GM21529 (cell line): Measurements from ENCODE around the gene CALN1.
"Not testable (repeated sequence)": the region's sequence is repeated elsewhere in the genome, so short reads cannot be mapped to it uniquely, and the experiment has no call there.

Experiments
- ATAC-seq: cut with Tn5 transposase; IDR thresholded peaks from one replicate; pipeline ENCODE4 v1.9.1; 2021; ENCODE audit not compliant: unreplicated experiment

CALN1 gene

DNA sequence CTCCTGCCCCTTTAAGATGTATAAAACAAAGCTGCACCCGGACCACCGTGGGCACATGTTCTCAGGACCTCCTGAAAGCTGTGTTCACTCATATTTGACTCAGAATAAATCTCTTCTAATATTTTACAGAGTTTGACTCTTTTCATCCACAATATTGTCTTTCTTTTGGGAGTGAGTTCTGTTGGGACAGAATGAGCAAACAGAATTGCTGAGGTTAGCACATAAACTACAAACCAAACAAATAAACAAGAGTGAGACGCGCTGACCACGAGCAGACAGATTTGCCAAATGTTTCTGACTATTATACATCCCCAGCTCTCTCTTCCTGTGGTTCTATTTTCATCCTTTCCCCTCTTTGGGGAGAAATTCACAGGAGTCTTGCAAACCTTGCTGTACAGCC lies 526.7 kb downstream of the CALN1 start:
- ATAC-seq, result no peak

DNA sequence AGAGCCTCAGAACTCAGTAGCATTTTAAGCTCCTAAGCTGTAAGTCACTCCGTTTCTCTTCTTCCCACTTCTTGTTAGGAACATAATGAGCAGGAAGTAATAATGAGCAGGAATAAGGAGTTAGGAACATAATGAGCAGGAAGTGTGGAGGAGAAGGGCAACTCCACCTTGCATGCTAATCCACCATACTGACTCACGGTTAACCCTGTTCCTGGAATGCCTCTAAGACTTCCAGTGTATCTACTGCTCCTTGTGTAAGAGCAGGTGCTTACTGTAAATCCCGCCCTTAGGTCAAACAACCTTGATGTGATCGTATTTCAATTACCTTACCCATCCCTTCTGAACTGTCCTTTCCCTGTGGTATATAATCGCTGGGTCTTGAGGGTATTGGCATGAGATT lies 528.7 kb downstream of the CALN1 start:
- no peak for ATAC-seq

DNA sequence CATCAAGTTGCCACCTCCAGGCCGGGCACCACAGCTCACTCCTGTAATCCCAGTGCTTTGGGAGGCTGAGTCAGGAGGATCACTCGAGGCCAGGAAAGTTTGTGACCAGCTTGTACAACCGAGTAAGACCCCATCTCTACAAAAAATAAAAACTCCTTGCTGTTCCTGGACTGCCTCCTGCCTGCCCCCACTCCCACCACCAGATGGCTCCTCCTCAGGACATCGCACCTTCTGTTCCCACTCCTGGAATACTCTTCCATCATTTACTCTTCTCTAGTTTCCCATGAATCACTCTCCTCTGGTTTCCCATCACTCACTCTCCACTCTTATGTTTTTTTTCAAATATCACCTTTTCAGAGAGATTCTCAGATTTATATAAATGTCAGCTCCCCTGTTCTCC lies 540.7 kb downstream of the CALN1 start:
- no peak for ATAC-seq

DNA sequence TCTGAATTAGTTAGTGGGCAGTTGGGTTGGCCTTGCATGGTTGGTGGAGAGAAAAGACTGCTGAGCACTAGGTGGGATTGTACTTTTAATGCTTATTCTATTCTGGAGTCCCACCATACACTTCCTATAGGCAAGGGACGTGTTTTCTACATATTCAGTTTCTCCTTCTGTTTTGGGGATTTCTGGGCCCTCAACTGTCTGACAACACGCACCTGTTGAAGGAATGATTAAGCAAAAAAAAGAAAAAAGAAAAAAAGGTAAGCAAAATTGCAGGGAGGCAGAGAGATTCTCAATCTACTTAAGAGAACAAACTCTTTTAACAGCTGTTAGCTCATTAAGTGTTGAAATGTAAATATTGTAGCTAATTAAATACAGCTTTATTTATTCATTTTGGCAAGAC lies 541.3 kb downstream of the CALN1 start:
- ATAC-seq, result no peak

DNA sequence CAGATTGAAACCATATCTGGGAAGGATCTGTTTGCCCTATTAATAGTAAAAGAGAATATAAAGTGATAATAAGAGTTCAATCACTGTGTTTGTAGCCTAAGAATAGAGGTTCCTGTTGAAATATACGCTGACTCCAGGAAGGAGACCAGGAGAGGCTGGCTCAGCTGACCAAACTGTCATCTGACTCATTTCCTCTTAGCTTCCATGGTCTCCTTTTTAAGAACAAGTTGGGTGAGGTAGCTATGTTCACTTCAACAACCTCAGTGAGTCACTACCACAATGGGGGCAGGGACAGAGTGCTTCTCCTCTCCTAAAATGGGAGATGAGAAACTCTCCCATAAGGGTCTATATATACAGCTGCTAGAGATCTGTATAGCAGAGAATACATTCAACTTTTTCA lies 543.3 kb downstream of the CALN1 start:
- ATAC-seq, result no peak

DNA sequence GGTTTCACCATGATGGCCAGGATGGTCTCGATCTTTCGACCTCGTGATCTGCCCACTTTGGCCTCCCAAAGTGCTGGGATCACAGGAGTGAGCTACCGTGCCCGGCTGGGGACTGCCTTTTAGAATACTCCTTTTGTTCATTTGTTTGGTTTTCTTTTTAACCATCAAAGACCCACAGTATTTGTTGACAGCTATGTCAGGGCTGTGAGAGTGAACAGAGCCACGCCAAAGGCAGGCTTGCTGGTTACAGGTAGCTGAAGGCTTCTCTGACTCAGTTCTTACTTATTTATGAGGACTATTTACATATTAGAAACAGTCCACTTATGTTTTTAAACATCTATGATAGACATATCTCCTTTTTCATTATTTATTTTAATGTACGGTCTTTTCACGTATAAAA lies 544.5 kb downstream of the CALN1 start:
- no peak for ATAC-seq

DNA sequence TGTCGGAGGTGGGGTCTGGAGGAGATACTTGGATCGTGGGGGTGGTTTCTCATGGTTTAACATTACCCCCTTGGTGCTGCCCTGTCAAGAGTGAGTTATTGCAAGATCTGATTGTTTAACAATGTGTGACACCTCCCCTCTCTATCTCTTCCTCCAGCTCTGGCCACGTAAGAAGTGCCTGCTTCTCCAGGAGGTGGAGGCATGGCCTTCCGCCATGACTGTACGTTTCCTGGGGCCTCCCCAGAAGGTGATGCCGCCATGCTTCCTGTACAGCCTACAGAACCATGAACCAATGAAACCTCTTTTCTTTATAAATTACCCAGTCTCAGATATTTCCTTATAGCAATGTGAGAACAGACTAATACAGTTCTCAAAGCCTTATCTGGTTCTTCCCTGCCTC lies 547.0 kb downstream of the CALN1 start:
- no peak for ATAC-seq

DNA sequence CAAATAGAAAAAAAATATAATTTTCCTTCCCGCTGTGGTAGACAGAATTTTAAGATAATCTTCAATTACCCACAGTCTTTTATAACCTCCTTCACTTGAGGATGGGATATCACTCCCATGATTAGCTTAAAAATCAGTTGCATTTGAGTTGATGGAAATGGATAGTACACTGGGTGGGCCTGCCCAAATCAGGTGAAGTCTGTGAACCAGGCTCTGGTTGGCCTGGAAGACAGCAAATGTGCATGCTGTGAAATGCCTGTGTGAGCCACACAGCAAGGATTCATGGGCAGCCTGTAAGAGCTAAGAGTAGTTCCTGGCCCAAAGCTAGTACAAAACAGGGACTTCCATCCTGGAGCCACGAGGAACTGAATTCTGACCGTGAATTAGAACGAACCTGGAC lies 548.0 kb downstream of the CALN1 start:
- ATAC-seq, result no peak

DNA sequence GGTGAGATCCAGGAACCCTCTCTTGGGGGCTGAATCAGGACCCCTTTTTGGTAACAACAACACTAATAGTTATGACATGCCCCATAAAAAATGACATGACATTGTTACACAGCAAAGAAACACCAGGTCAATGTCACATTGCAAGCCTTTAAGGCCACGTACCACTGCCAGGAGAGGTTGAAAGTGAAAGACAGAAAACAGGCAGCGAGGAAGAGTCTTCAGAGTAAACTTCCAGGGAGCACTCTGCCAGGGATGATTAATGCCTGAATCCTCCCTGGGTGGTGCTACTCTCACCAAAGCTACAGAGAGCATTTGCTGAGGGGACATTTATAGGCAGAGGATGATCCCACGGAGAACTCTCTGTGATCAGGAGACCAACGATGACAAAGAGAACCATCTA lies 551.6 kb downstream of the CALN1 start:
- ATAC-seq, result no peak

DNA sequence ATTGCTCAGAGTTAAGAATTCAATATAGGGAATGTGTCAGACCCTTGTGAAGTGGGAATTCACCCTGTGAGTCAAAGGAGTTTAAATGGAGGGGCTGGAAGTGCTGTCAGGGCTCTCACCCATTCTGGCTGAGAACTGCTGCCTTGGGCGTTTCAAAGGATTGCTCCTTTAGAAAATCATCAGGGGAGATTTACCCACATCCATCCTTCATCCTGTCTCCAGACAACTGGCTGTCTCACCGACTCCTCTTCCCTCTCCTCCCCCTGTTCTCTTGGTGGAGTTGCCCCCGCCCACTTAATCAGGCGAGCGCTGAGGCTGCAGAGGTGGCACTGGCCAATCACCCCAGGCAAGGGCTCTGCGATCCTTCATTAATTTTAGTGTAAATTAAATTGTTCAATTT lies 554.8 kb downstream of the CALN1 start:
- ATAC-seq, result no peak

DNA sequence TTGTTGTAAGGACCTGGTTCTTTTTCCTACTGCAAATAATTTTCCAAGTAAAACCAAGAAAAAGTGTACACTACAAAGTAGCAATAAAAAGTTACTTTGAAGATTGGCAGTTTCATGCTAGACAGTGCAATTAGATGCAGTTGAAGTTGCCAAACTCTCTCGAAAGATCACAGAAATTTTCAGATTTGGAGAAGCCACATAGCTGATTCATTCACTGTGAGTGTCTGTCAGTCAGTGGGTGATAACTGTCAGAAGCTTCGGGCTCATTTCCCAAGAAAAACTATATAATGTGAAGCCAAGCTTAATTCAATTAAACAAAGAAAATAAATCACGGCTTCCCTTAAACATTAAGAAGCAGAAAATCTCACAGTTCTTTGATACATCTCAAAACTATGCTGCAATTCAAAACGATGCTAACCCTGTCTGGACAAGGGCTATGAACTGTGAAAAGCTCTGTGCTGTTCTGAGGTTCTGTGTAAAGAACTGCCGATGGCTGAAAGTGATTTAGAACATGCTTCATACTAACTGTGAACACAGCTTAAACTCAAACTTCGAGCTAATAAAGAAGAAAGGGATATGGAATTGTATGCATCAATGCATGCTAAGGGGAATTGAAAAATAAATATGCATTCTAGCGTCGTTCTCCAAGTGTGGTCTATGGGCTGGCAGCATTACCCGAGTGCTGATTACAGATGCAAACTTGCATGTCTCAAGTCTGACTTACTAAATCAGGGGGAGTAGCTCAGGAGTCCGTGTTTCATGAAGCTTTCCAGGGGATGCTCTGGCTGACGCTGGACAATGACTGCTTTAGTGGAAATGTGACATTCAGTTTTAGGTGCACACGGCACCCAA lies 557.4 kb downstream of the CALN1 start:
- ATAC-seq, result no peak

DNA sequence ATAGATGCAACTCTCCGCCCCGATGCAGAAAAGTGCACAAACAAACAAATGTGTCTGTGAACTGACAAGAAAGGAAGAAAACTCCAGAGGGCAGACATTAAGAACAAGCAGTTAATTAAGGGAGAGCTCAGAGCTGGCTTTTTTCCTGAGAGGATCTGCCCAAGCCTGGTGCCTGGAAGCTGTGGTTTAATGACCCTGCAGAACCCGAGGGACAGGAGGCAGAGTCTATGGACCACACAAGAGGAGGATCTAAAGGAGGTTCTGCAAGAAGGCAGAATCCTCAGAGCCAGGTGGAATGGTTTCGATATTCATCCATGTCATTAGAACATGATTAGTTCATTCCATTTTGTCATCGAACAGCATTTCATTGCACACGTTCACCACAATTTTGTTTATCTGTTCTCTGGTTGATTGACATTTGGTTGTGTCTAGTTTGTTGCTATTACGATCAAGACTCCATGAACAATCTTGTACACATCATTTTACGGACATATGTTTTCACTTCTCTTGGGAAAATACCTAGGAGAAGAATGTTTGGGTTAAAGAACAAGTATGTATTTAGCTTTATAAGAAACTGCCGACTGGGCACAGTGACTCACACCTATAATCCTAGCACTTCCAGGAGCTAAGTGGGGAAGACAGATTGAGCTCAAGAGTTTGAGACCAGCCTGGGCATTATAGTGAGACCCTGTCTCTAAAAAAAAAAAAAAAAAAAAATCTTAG lies 560.2 kb downstream of the CALN1 start:
- ATAC-seq, result no peak

DNA sequence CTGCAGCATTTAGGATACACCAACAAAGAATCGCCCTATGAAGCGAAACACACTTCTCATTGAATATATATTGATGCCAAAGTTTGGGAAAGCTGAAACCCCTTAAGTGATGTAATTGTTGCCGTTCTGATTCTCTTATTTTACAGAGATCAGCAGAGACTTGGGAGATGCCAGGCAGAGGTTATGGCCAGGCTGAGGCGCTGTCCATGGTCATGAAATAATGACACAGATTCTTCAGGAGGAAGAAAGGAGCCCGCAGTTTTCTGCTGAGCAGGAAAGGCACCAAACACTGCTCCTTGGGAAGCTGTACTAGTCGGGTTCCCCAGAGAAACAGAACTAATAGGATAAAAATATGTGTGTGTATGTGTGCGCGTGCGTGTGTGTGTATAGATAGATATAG lies 566.0 kb downstream of the CALN1 start:
- no peak for ATAC-seq

DNA sequence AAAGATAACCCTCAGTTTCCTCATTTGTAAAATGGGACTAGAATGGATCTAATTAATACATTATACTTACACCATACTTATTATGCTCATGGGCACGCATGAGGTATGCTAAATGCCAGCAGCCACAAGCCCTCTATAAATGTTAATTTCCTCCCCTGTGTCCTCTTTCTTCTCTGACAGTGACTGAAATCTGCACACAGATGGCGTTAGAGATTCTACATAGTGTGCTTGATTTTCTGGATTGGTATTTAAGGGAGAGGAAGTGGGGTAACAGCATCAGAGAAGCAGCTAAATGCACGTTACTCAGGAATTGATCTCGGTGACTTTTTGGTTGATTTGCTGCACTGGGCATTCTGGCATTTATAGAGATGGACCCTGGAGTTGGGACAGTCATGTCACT lies 568.5 kb downstream of the CALN1 start:
- ATAC-seq, result no peak

DNA sequence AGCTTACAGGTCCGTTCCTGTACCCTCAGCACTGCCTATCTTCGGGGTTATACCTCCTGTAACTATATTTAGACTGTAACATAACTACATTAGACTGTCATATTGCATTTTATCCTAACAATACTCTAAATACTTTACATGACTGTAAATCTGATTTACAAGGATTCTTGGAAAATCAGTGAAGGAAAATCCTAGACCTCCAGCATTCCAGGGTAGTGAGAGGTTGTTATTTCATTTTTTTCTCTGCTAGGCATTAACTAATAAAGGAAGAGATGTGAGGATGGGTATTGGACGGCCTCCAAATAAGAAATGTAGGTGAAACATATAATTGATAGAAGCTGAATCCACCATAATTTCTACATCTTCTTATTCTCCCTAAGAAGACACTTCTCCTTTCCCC lies 569.4 kb downstream of the CALN1 start:
- ATAC-seq, result no peak

DNA sequence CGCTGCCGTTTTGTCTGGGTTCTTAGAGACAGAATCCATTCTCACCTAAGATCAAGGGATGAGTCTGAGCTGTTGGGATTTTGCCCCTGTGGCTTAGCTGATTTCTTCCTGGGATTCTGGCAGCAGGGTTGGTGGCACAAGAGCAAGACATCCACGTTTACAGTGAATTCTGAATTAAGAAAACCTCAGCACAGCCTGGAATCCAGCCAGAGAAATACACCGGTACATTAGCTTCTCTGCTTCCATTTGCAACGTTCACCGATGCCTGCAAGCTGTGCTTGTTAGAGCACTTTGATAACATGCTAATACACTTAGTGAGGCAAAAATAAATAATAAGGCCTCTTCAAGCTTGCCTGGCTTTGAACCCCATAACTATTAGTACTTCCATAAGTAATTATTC lies 569.8 kb downstream of the CALN1 start:
- no peak for ATAC-seq

DNA sequence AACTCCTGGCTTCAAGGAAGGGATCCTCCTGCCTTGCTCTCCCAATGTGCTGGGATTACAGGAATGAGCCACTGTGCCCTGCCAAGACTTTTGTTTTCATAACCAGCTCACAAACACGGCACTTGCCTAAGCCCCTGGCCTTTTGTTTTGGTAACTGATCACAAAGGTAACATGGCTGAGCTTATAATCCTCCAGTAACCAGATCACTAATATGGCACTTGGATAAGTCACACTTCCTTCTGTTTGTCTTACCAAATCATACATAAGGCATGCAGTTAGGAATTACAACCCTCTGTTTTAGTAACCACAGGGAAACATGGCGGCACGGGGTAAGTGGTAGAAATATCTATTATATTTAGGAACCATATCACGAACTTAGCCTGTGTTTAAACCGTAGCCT lies 577.1 kb downstream of the CALN1 start:
- no peak for ATAC-seq

DNA sequence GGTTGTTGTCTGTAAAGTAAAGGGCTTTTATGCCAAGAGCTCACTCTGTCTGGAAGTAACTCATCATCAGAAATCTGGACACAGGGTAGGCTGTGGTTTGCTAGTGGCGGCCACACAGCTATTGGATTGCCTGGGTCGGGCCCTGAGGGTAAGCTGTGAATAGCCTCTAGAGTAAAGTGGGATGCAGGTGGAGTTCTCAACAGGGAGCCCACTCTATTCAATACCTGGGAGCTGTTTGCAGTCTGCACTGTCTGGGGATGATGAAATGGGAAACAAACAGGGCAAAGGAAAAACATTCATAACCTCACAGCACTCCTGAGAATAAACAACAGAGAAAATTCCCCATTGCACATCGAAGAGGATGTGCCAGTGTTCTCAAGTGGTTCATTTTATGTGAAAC lies 582.6 kb downstream of the CALN1 start:
- no peak for ATAC-seq

DNA sequence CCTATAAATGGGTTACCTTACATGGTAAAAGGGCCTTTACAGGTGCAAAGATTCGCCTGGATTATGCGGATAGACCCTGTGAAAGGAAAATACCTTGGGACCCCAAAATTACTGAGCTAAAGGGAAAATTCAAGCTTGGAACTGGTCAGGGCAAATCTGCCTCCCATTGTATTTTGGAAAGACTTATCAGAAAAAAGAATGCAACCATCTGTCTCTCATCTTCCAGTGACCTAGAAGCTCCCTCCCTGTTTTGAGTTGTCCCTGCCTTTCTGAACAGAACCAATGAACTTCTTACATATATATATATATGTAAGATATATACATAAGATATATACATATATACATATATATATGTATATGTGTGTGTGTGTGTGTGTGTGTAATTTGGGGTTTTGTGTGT lies 583.8 kb downstream of the CALN1 start:
- ATAC-seq, result no peak

DNA sequence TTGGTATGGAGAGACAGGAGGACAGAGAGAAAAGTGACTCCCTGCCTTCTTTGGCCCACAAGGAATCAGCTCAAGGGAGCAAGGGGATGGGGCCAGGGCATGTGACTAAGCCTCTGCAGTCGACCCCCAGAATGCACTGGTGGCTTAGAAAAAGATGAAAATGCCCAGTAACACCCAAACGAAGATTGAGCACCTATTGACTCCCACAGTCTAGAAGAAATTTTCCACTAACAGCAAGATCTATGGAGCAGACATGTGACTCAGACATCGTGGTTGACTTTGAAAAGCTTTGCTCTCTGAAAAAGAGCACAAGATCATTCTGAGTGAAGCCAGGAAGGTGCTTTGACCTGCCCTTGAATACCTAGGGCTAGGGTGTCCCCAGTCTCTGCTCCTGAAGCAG lies 586.0 kb downstream of the CALN1 start:
- ATAC-seq, result no peak

DNA sequence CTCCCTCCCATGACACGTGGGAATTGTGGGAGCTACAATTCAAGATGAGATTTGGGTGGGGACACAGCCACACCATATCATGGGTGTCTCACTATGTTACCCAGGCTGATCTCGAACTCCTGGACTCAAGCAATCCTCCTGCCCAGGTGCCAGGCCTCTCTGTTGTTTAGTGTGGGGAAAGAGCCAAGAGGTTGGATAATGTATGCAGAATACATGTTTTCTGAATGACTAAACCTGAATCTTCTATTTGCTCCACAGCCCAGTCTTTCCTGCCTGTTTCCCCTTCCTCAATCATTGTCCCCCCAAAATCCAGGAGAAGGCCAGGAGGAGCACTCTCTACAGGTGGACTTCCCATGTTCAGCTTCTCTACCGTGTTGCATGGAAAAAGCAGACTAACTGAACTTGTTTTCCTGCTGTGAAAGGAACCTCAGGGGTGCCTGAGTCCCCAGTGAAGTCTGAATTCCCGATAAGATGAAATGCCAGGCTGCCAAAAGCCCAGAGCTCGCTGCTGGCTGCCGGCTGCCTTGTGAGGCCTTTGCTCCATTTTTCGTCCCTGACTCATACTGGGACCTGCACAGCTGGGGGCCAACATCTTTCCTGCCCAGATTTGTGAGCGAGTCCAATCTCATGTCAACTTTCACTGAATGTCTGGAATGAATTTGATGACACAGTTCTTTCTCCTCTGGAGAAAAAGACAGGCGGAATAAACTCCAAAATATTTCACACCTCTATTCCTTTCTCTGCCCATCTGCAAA lies 588.0 kb downstream of the CALN1 start:
- ATAC-seq, result no peak

DNA sequence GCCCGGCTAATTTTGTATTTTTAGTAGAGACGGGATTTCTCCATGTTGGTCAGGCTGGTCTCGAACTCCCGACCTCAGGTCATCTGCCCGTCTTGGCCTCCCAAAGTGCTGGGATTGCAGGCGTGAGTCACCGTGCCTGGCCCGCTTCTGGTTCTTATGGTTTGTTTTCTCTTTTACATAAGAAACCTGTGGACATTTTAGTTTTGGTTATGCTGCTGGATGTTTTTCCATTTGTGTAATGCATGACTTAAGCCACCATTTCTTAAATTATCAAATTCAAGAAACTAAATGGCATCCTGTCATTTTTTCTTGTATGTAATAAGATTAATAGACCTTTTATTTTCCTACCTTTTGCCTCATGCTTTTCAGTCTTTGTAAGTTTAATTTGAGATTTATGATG lies 589.7 kb downstream of the CALN1 start:
- not testable (repeated sequence) for ATAC-seq
